CD4-positive, alpha-beta T cell (primary cell): Measurements from ENCODE around the gene C19orf67. TPM values are rescaled to one million over a fixed set of nuclear protein-coding genes. Genes with fewer than 3 reads are reported as not detected.

Experiments used
- ATAC-seq: fragments of 200-7000 bp; cut with Tn5 transposase; one replicate; pipeline ENCODE4 v1.10.0; 2022; ENCODE audit warnings: mild to moderate bottlenecking; ENCODE audit not compliant: poor library complexity
- CTCF ChIA-PET: fragments of 350-600 bp; sonication (Branson Sonifier 250); formaldehyde crosslinking; loops from one replicate; lab custom pipeline; 2021; ENCODE audit warnings: antibody characterized with exemption, inconsistent platforms; lab: Charles Lee
- POLR2A ChIA-PET: fragments of 350-600 bp; sonication (Branson Sonifier 250); formaldehyde crosslinking; loops from one replicate; lab custom pipeline; 2021; ENCODE audit warnings: antibody characterized with exemption, inconsistent platforms; lab: Charles Lee
- DNase-seq, 14 experiments: peaks; one replicate each; pipeline ENCODE4 v3.0.0-alpha.2; 2013 to 2020; ENCODE audit warnings: mixed read lengths in 2 of 14
- H3K27ac ChIP-seq, 2 donors: one replicate each; pipeline versions ENCODE4 v1.5.1 to v1.7.0; 2013; ENCODE audit warnings: low read length in 2 of 2, low read depth in 1 of 2, mild to moderate bottlenecking in 1 of 2
- H3K27me3 ChIP-seq, 2 experiments: 1 replicate in 1 of 2; 2 replicates in 1 of 2; pipeline versions ENCODE4 v1.6.1 to v1.7.0; 2013; ENCODE audit warnings: low read length in 2 of 2, control low read depth in 1 of 2, mild to moderate bottlenecking in 1 of 2, moderate library complexity in 1 of 2; ENCODE audit not compliant: insufficient read depth in 2 of 2, control insufficient read depth in 1 of 2
- H3K36me3 ChIP-seq: one replicate; pipeline ENCODE4 v1.6.1; 2013; ENCODE audit warnings: low read length, control low read depth; ENCODE audit not compliant: insufficient read depth
- H3K4me1 ChIP-seq: one replicate; pipeline ENCODE4 v1.6.1; 2013; ENCODE audit warnings: low read length, control low read depth; ENCODE audit not compliant: insufficient read depth
- H3K4me3 ChIP-seq: one replicate; pipeline ENCODE4 v1.5.1; 2013; ENCODE audit warnings: mild to moderate bottlenecking, low read length, moderate library complexity
- H3K9me3 ChIP-seq, 2 experiments: 1 replicate in 1 of 2; 2 replicates in 1 of 2; pipeline versions ENCODE4 v1.6.1 to v1.7.0; 2013; ENCODE audit warnings: low read length in 2 of 2, mild to moderate bottlenecking in 2 of 2, control low read depth in 1 of 2, moderate library complexity in 1 of 2; ENCODE audit not compliant: control insufficient read depth in 1 of 2, insufficient read depth in 1 of 2
- H3K27ac Mint-ChIP-seq: one replicate; pipeline ENCODE4 v1.8.0; 2020; ENCODE audit warnings: mixed read lengths
- H3K27me3 Mint-ChIP-seq: one replicate; pipeline ENCODE4 v1.8.0; 2021; ENCODE audit warnings: mixed read lengths
- H3K36me3 Mint-ChIP-seq: one replicate; pipeline ENCODE4 v1.8.0; 2021; ENCODE audit warnings: low read depth, mixed read lengths
- H3K4me1 Mint-ChIP-seq: one replicate; pipeline ENCODE4 v1.8.0; 2021; ENCODE audit warnings: low read depth, mixed read lengths
- H3K4me3 Mint-ChIP-seq: one replicate; pipeline ENCODE4 v1.8.0; 2020; ENCODE audit warnings: mild to moderate bottlenecking, mixed read lengths
- H3K9me3 Mint-ChIP-seq: one replicate; pipeline ENCODE4 v1.8.0; 2020; ENCODE audit warnings: mixed read lengths
- intact Hi-C, 2 experiments: fragments of 100-400 bp; cut with DNase I in 1 of 2; cut with micrococcal nuclease in 1 of 2; formaldehyde crosslinking; loops; one replicate each; pipeline versions ENCODE4 v1.15.1 to v1.9.0; 2023 to 2025; cut with DNase I, micrococcal nuclease
- total RNA-seq, 174 experiments: library from RNA in 2 of 174; stranded (reverse) in 2 of 174; gene quantifications; one replicate each; pipeline ENCODE4 v1.2.3 and lab custom pipeline; 2021 to 2026
- TF ChIP-seq, protein P1 (sequence below): fragments of 200-600 bp; IDR thresholded peaks from one replicate; pipeline ENCODE4 v1.8.0; 2022; ENCODE audit warnings: antibody characterized with exemption, mild to moderate bottlenecking

C19orf67 gene
- total RNA-seq, 2 experiments from 2014 or later, result not detected

DNA sequence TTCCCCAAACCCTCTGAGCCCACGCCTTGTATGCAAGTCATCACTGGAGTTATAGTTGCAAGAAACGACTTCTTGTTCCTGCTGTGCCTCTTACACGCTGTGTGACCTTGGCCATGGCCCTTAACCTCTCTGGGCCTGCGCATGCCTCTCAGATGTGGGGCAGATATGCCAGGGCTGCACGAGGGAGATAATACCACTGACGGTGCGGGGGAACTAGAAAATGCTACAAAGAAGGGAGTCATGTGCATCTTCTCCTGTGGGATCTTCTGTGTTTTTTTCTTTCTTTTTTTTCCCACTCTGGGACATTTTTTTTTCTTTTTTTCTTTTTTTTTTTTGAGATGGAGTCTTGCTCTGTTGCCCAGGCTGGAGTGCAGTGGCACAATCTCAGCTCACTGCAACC lies 9.3 kb upstream of the C19orf67 start:
- Mint-ChIP-seq H3K27ac (peak overlapping the region; percentile 76), H3K9me3 (peaks cover 4% of the 10 kb centered on the region), H3K4me3 (peak overlapping the region; percentile 55), H3K27me3 (no peaks in the 10 kb centered on the region), H3K36me3 (peaks cover 35% of the 10 kb centered on the region), H3K4me1 (peaks cover 21% of the 10 kb centered on the region)
- H3K27ac ChIP-seq, result no peak overlapping the region
- H3K9me3 ChIP-seq, result peaks cover 5 to 7% of the 10 kb centered on the region in 2 experiments
- H3K36me3 ChIP-seq, result peaks cover 15% of the 10 kb centered on the region
- DNase-seq (no peak), ATAC-seq (no peak)
- no peak overlapping the region for H3K4me3 ChIP-seq
- TF ChIP-seq, protein P1, sequence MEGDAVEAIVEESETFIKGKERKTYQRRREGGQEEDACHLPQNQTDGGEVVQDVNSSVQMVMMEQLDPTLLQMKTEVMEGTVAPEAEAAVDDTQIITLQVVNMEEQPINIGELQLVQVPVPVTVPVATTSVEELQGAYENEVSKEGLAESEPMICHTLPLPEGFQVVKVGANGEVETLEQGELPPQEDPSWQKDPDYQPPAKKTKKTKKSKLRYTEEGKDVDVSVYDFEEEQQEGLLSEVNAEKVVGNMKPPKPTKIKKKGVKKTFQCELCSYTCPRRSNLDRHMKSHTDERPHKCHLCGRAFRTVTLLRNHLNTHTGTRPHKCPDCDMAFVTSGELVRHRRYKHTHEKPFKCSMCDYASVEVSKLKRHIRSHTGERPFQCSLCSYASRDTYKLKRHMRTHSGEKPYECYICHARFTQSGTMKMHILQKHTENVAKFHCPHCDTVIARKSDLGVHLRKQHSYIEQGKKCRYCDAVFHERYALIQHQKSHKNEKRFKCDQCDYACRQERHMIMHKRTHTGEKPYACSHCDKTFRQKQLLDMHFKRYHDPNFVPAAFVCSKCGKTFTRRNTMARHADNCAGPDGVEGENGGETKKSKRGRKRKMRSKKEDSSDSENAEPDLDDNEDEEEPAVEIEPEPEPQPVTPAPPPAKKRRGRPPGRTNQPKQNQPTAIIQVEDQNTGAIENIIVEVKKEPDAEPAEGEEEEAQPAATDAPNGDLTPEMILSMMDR, result no peak
- POLR2A ChIA-PET, result interaction anchor here (0.9 to 1.1 kb wide), 2 partner anchors 20 to 42 kb away, joined by 3 to 4 read pairs; partner anchors contain the start of gene ASF1B
- no peaks in the 10 kb centered on the region for H3K27me3 ChIP-seq
- peaks cover 11% of the 10 kb centered on the region for H3K4me1 ChIP-seq
- CTCF ChIA-PET, result interaction anchor here (1.4 kb wide), 1 partner anchor 36 kb away, joined by 3 read pairs; no protein-coding TSS in a partner anchor
- intact Hi-C loops, result no loop called here

DNA sequence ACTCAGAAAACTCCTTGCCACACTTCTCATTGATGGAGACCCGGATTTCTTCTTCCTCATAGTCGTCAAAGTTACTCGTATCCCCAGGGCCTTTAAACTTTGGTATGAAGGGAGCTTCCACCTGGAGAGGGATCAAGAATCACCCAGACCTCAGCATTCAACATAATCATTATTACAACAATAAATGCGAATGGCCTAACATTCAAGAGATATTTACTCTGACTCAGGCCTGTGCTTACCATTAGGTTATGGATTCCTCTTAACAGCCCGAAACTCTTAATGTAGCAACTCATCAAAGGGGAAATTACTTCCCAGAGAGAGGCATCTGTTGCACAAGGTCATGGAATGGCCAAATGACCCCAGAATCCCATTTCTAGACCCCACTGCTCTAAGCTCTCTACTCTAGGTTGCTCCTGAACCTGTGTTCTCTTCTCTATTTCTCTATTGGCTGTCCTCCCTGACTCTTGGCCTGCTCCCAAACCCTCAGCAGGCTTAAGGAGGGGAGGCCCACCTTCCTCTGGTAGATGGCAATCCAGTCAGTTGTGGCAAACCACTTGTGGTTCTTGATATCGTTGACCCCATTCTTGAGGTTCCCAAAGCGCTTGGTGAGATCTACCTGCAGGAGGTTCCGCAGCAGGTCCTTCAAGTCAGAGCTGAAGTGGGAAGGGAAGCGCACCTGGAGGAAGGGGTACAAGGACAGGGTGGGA lies 7.7 kb upstream of the C19orf67 start:
- H3K36me3 ChIP-seq, result peaks cover 21% of the 10 kb centered on the region
- Mint-ChIP-seq H3K4me1 (peaks cover 27% of the 10 kb centered on the region), H3K27ac (peak overlapping the region; percentile 69), H3K4me3 (peak overlapping the region; percentile 87), H3K27me3 (no peaks in the 10 kb centered on the region), H3K9me3 (peaks cover 4% of the 10 kb centered on the region), H3K36me3 (peaks cover 46% of the 10 kb centered on the region)
- intact Hi-C loops, result loop anchor here in 1 of 2 experiments (2.0 kb wide), 2 partner anchors 22 to 42 kb away; no protein-coding TSS in a partner anchor
- H3K27me3 ChIP-seq, result no peaks in the 10 kb centered on the region
- CTCF ChIA-PET, result interaction anchor here (2.2 kb wide), 1 partner anchor 43 kb away, joined by 8 read pairs; the partner anchor contains the start of gene ASF1B
- no peak for DNase-seq
- H3K9me3 ChIP-seq, result peaks cover 5 to 7% of the 10 kb centered on the region in 2 experiments
- no peak overlapping the region for H3K4me3 ChIP-seq
- peaks cover 21% of the 10 kb centered on the region for H3K4me1 ChIP-seq
- POLR2A ChIA-PET, result interaction anchor here (0.6 to 3.6 kb wide), 3 partner anchors 44 to 213 kb away, joined by 3 to 39 read pairs (median 5); partner anchors contain the start of gene ASF1B
- no peak for ATAC-seq
- no peak overlapping the region for H3K27ac ChIP-seq
- TF ChIP-seq, protein P1, result no peak

DNA sequence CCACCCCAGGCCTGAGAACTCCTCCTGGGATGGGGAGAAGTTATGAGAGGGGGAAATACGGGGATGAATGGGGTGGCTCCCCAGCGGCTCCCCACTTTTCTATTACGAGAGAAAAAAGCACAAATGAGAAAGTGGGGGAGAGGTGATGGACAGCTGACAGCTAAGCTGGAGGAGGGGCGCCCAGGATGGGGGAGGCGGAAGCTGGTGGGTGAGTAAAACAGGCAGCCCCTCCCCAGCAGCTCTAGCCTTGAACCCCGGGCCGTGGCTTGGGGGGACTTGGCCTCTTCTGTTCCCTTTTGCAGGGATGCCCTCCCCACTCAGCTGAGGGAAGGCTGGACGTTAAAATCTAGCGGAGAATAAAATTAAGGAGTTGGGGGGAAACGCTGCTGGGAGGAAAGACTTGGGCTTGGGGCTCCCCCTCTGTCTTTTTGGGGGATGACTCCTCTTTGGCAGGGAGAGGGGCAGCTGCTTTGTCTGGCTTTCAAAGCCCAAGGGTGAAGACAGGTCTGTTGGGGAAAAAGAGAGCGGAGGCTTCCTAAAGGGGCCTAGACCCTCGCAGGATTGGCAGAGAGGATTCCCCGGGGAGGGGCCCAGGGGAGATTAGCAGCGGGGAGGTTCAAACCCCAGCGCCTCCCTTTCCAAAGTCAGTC lies 6.4 kb upstream of the C19orf67 start:
- intact Hi-C loops, result loop anchor here (1.0 to 2.0 kb wide), 3 partner anchors 23 to 43 kb away; partner anchors contain the start of gene PRKACA (in 1 of the 2)
- H3K27ac ChIP-seq, result peak overlapping the region; percentile 43 to 84
- no peaks in the 10 kb centered on the region for H3K27me3 ChIP-seq
- ChIA-PET POLR2A (interaction anchor here (0.8 to 3.6 kb wide), 9 partner anchors 10 to 1300 kb away, joined by 3 to 39 read pairs (median 6); partner anchors contain the start of genes ASF1B, IL27RA, JUNB and MISP3), CTCF (interaction anchor here (0.6 to 2.2 kb wide), 4 partner anchors 20 to 304 kb away, joined by 3 to 8 read pairs (median 4); partner anchors contain the start of genes ASF1B and MISP3)
- no peaks in the 10 kb centered on the region for H3K27me3 Mint-ChIP-seq
- peaks cover 21% of the 10 kb centered on the region for H3K4me1 ChIP-seq
- peak overlapping the region; percentile 100 for H3K4me3 Mint-ChIP-seq
- H3K4me1 Mint-ChIP-seq, result peaks cover 27% of the 10 kb centered on the region
- peak overlapping the region; percentile 87 for H3K27ac Mint-ChIP-seq
- H3K9me3 Mint-ChIP-seq, result peaks cover 4% of the 10 kb centered on the region
- peak; percentile 11 for ATAC-seq
- TF ChIP-seq, protein P1, result no peak
- H3K4me3 ChIP-seq, result peak overlapping the region; percentile 71
- H3K36me3 ChIP-seq, result peaks cover 18% of the 10 kb centered on the region
- peaks cover 39% of the 10 kb centered on the region for H3K36me3 Mint-ChIP-seq
- peaks cover 5 to 7% of the 10 kb centered on the region in 2 experiments for H3K9me3 ChIP-seq
- DNase-seq, result peak in 8 of 14 experiments; percentile 38 to 65 (median 54)
